Upper lobe of left lung (tissue), 4 donors: ENCODE measurements around the gene SPATA22.
"Not testable (repeated sequence)": the region's sequence is repeated elsewhere in the genome, so short reads cannot be mapped to it uniquely, and the experiment has no call there.

Experiments used
- CTCF ChIP-seq, 6 experiments: fragments of 450-650 bp in 4 of 6; fragments of 200-600 bp in 2 of 6; sonication (generic) in 2 of 6; IDR thresholded peaks; one replicate each; pipeline ENCODE4 v1.5.1; 2016 to 2019; ENCODE audit warnings: antibody characterized with exemption in 6 of 6
- EP300 ChIP-seq, 4 donors: sonication (generic); formaldehyde crosslinking; IDR thresholded peaks; one replicate each; pipeline ENCODE4 v1.5.1; 2017; ENCODE audit warnings: antibody characterized with exemption in 4 of 4, control low read depth in 2 of 4
- POLR2A ChIP-seq, 4 donors: fragments of 450-650 bp; IDR thresholded peaks; one replicate each; pipeline ENCODE4 v1.5.1; 2016 to 2017; ENCODE audit warnings: antibody characterized with exemption in 4 of 4, mild to moderate bottlenecking in 2 of 4
- POLR2AphosphoS5 ChIP-seq, 2 donors: sonication (generic); formaldehyde crosslinking; IDR thresholded peaks; one replicate each; pipeline ENCODE4 v1.5.1; 2017; ENCODE audit warnings: antibody characterized with exemption in 2 of 2

GRCh38 chr17:3514167-3514566, 42.5 kb upstream of the SPATA22 start:
- not testable (repeated sequence) for TF ChIP-seq POLR2A, CTCF, POLR2AphosphoS5, EP300 (IDR thresholded peaks at IDR 0.05)
